ENCODE data around the gene BEGAIN. TPM values are rescaled to one million over a fixed set of nuclear protein-coding genes. Genes with fewer than 3 reads are reported as not detected.

The BEGAIN gene
- total and polyA plus RNA-seq, 2 experiments from 2014 or later, result not detected

GRCh38 chr14:100526057-100526456 lies 61.2 kb downstream of the BEGAIN start:
- no peak for DNase-seq (ENCODE audit: low read depth in 1 of 2, low spot score in 1 of 2)
- no peak overlapping the region for H3K4me3 ChIP-seq
- no peaks in the 10 kb centered on the region for H3K27me3 ChIP-seq
- TF ChIP-seq CTCF (IDR thresholded peaks at IDR 0.05; ENCODE audit: low read depth, low read length), result no peak
- no peaks in the 10 kb centered on the region for H3K4me1 ChIP-seq (ENCODE audit: low read depth)
- H3K27ac ChIP-seq, result no peak overlapping the region
- no peaks in the 10 kb centered on the region for H3K36me3 ChIP-seq
- no peaks in the 10 kb centered on the region for H3K9me3 ChIP-seq (ENCODE audit: low read depth)

GRCh38 chr14:100525615-100526014 lies 61.6 kb downstream of the BEGAIN start:
- TF ChIP-seq CTCF (IDR thresholded peaks at IDR 0.05; ENCODE audit: low read depth, low read length), result no peak
- Histone ChIP-seq H3K4me3 (no peak overlapping the region), H3K27ac (no peak overlapping the region), H3K27me3 (no peaks in the 10 kb centered on the region), H3K4me1 (ENCODE audit: low read depth) (no peaks in the 10 kb centered on the region), H3K36me3 (no peaks in the 10 kb centered on the region), H3K9me3 (ENCODE audit: low read depth) (no peaks in the 10 kb centered on the region)
- DNase-seq (ENCODE audit: low read depth in 1 of 2, low spot score in 1 of 2), result no peak

- no peak for TF ChIP-seq CTCF (IDR thresholded peaks at IDR 0.05; ENCODE audit: low read depth, low read length)
These were observed 62.3 kb downstream of the BEGAIN start for GRCh38 chr14:100524933-100525243.

GRCh38 chr14:100524233-100524932 lies 62.8 kb downstream of the BEGAIN start:
- no peaks in the 10 kb centered on the region for H3K27me3 ChIP-seq
- no peak for DNase-seq (ENCODE audit: low read depth in 1 of 2, low spot score in 1 of 2)
- no peaks in the 10 kb centered on the region for H3K36me3 ChIP-seq
- H3K4me3 ChIP-seq, result no peak overlapping the region
- no peaks in the 10 kb centered on the region for H3K9me3 ChIP-seq (ENCODE audit: low read depth)
- H3K4me1 ChIP-seq (ENCODE audit: low read depth), result no peaks in the 10 kb centered on the region
- H3K27ac ChIP-seq, result no peak overlapping the region
- TF ChIP-seq CTCF (IDR thresholded peaks at IDR 0.05; ENCODE audit: low read depth, low read length), result no peak

More at GRCh38 chr14:100524933-100525243, 62.3 kb downstream of the BEGAIN start:
- Histone ChIP-seq H3K4me3 (no peak overlapping the region), H3K27me3 (no peaks in the 10 kb centered on the region), H3K9me3 (ENCODE audit: low read depth) (no peaks in the 10 kb centered on the region), H3K36me3 (no peaks in the 10 kb centered on the region), H3K27ac (no peak overlapping the region), H3K4me1 (ENCODE audit: low read depth) (no peaks in the 10 kb centered on the region)
- DNase-seq (ENCODE audit: low read depth in 1 of 2, low spot score in 1 of 2), result peak in 1 of 2 donors; percentile 50

- Histone ChIP-seq H3K36me3 (no peaks in the 10 kb centered on the region), H3K4me3 (no peak overlapping the region), H3K27ac (no peak overlapping the region), H3K4me1 (ENCODE audit: low read depth) (no peaks in the 10 kb centered on the region), H3K9me3 (ENCODE audit: low read depth) (no peaks in the 10 kb centered on the region), H3K27me3 (no peaks in the 10 kb centered on the region)
- no peak for TF ChIP-seq CTCF (IDR thresholded peaks at IDR 0.05; ENCODE audit: low read depth, low read length)
- no peak for DNase-seq (ENCODE audit: low read depth in 1 of 2, low spot score in 1 of 2)
These were observed 63.4 kb downstream of the BEGAIN start for GRCh38 chr14:100523843-100524169.
